Adrenal gland (tissue), 5 donors: Measurements from ENCODE around the gene FCHSD2.

Experiments used
- CTCF ChIP-seq, 6 experiments: fragments of 450-650 bp in 4 of 6; fragments of 200-600 bp in 2 of 6; sonication (generic) in 1 of 6; IDR thresholded peaks; 1 replicate in 5 of 6; 2 replicates in 1 of 6; pipeline versions ENCODE4 v1.5.1 to v1.8.0; 2016 to 2021; ENCODE audit warnings: antibody characterized with exemption in 6 of 6, mild to moderate bottlenecking in 2 of 6, moderate library complexity in 1 of 6
- POLR2A ChIP-seq, 2 donors: fragments of 450-650 bp; IDR thresholded peaks; one replicate each; pipeline ENCODE4 v1.6.1; 2017; ENCODE audit warnings: antibody characterized with exemption in 2 of 2, mild to moderate bottlenecking in 2 of 2, moderate library complexity in 1 of 2
- donor health status: DM: no; HTN: no; CAD: no.

GRCh38 chr11:72925656-72926055 is 216.5 kb downstream of the FCHSD2 start:
- no peak for TF ChIP-seq POLR2A (IDR thresholded peaks at IDR 0.05)
- no peak for TF ChIP-seq CTCF (IDR thresholded peaks at IDR 0.05)
